ENCODE measurements around the gene EAF1.
"Not testable (repeated sequence)": the region's sequence is repeated elsewhere in the genome, so short reads cannot be mapped to it uniquely, and the experiment has no call there.

EAF1 gene

GRCh38 chr3:15398731-15399133 lies 28.7 kb upstream of the EAF1 start:
- not testable (repeated sequence) for DNase-seq

GRCh38 chr3:15399970-15400369 lies 27.4 kb upstream of the EAF1 start:
- DNase-seq = no peak
- Histone ChIP-seq H3K9me3 (ENCODE audit: severe bottlenecking) (peaks cover 6% of the 10 kb centered on the region), H3K27ac (no peak overlapping the region), H3K27me3 (ENCODE audit: insufficient read depth, low read depth, severe bottlenecking) (no peaks in the 10 kb centered on the region), H3K4me3 (ENCODE audit: low read depth, low read length) (no peak overlapping the region), H3K36me3 (no peaks in the 10 kb centered on the region)
- TF ChIP-seq CTCF (IDR thresholded peaks at IDR 0.05; ENCODE audit: low read depth, low read length) = no peak

More at GRCh38 chr3:15398731-15399133, 28.7 kb upstream of the EAF1 start:
- not testable (repeated sequence) for H3K36me3 ChIP-seq; H3K27ac ChIP-seq; H3K4me3 ChIP-seq (ENCODE audit: low read depth, low read length); H3K9me3 ChIP-seq (ENCODE audit: severe bottlenecking); H3K27me3 ChIP-seq (ENCODE audit: insufficient read depth, low read depth, severe bottlenecking)
- TF ChIP-seq CTCF (IDR thresholded peaks at IDR 0.05; ENCODE audit: low read depth, low read length) = 0 out of 2 replicates have a peak, but pooled peaks have one; percentile 20

- Histone ChIP-seq H3K27me3 (ENCODE audit: insufficient read depth, low read depth, severe bottlenecking) (no peaks in the 10 kb centered on the region), H3K27ac (no peak overlapping the region), H3K4me3 (ENCODE audit: low read depth, low read length) (no peak overlapping the region), H3K9me3 (ENCODE audit: severe bottlenecking) (peaks cover 6% of the 10 kb centered on the region), H3K36me3 (no peaks in the 10 kb centered on the region)
- DNase-seq = no peak
- TF ChIP-seq CTCF (IDR thresholded peaks at IDR 0.05; ENCODE audit: low read depth, low read length) = no peak
Observed at GRCh38 chr3:15401936-15402335, 25.5 kb upstream of the EAF1 start.

- no peak for DNase-seq
- H3K36me3 ChIP-seq = no peaks in the 10 kb centered on the region
- H3K9me3 ChIP-seq (ENCODE audit: severe bottlenecking) = no peaks in the 10 kb centered on the region
- H3K27me3 ChIP-seq (ENCODE audit: insufficient read depth, low read depth, severe bottlenecking) = no peaks in the 10 kb centered on the region
- no peak overlapping the region for H3K4me3 ChIP-seq (ENCODE audit: low read depth, low read length)
- no peak for TF ChIP-seq CTCF (IDR thresholded peaks at IDR 0.05; ENCODE audit: low read depth, low read length)
- H3K27ac ChIP-seq = no peak overlapping the region
Observed at GRCh38 chr3:15403495-15403894, 23.9 kb upstream of the EAF1 start.

GRCh38 chr3:15403965-15404364 lies 23.4 kb upstream of the EAF1 start:
- TF ChIP-seq CTCF (IDR thresholded peaks at IDR 0.05; ENCODE audit: low read depth, low read length) = no peak
- H3K36me3 ChIP-seq = no peaks in the 10 kb centered on the region
- H3K27ac ChIP-seq = no peak overlapping the region
- no peaks in the 10 kb centered on the region for H3K9me3 ChIP-seq (ENCODE audit: severe bottlenecking)
- no peak overlapping the region for H3K4me3 ChIP-seq (ENCODE audit: low read depth, low read length)
- H3K27me3 ChIP-seq (ENCODE audit: insufficient read depth, low read depth, severe bottlenecking) = no peaks in the 10 kb centered on the region
- DNase-seq = no peak

GRCh38 chr3:15404767-15405166 lies 22.6 kb upstream of the EAF1 start:
- H3K4me3 ChIP-seq (ENCODE audit: low read depth, low read length) = no peak overlapping the region
- no peaks in the 10 kb centered on the region for H3K36me3 ChIP-seq
- H3K27me3 ChIP-seq (ENCODE audit: insufficient read depth, low read depth, severe bottlenecking) = no peaks in the 10 kb centered on the region
- no peak for DNase-seq
- no peak overlapping the region for H3K27ac ChIP-seq
- H3K9me3 ChIP-seq (ENCODE audit: severe bottlenecking) = no peaks in the 10 kb centered on the region
- no peak for TF ChIP-seq CTCF (IDR thresholded peaks at IDR 0.05; ENCODE audit: low read depth, low read length)
